GM19395 (cell line): ENCODE measurements around the gene SCG3.

Experiments
- ATAC-seq: cut with Tn5 transposase; IDR thresholded peaks from one replicate; pipeline ENCODE4 v1.9.1; 2021; ENCODE audit warnings: mild to moderate bottlenecking, moderate library complexity; ENCODE audit not compliant: unreplicated experiment

The SCG3 gene

DNA sequence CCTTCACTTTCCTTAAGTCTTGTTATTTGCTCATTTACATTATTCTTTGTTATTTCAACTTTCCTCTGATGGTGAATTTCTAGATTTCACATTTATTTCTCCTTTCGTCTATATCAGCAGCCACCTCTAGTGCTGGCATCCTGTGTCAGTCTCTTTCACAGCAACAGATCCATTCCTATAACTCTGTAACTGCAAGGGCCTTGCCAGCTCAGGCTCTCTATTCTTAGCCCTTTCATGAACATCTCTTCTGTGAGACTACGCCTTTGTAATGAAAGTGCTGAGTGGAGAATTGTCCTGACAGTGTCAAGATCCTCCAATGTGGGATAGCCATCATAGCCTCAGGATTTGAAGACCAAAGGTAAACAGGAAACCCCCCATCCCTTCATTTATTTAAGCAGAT is 3.9 kb upstream of the SCG3 start:
- no peak for ATAC-seq

DNA sequence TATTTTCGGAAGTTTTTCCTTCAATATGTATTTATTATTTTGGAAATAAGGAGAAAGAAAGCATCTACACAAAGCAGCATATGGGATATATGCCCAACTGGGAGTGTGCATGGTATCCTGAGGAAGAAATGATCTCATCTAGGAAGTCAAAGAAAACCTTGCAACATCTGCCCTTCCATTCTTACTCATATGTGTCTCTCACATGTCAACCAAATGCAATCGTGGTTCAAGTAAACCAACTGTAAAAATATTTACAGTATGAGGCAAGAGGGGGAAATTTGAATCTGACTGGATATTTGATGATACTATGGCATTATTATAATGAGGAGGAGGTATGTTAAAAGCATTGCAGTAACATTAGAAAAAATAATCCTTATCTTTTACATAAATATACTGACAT is 3.2 kb upstream of the SCG3 start:
- ATAC-seq = no peak

DNA sequence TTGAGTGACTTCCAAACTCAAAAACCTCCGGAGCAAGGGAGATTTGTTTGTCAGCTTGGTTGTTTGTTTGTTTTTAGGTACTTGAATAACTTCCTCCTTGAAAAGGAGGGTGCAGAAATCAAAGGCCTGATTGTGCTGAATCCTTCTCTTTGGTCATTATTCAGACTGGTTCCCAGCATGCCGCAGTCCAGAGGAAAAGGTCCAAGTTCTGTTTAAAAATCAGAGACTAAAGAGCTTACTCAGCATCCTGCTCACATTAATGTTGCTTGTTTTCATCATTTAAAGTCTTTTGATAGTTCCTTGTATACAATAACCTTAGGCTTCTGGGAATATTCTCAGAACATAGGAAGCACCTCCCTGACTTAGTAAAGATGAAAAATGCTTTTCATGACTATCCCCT is 982 bp upstream of the SCG3 start:
- ATAC-seq = no peak

DNA sequence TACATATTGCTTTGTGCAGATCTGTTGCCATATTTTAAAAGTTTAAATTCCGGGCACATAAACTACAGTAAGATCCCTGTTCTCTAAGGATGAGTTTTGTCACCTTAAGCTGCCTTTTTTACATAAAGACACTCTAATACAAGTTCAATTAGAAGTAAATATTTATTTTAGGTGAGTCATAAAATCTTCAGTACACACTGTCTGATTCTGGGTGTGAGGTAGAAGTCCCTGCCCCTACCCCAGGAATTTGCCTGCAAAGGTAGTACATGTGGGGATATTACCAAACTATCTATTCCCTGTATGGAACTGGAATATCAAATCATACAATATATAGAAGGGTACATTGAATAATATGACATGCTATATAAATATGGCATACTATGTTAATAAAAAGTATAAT is 6.3 kb downstream of the SCG3 start:
- ATAC-seq = no peak

DNA sequence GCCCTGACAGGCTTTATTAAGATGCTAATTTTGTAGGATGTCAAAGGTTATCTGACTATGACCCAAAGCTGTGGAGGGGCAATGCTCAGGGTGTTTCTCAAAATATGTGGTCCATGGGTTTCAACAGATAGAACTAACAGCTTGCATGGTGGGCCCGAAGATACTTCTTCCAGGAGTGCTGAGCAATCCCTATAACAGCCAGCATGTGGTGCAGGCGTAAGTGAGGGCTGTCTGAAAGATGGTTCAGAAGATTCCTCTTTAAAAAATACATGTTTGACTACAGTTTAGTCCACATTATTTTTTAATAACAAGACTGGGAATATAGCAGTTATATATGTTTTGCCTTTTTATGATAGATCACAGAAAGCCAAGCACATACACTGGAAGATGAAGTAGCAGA is 7.6 kb downstream of the SCG3 start:
- ATAC-seq = no peak

DNA sequence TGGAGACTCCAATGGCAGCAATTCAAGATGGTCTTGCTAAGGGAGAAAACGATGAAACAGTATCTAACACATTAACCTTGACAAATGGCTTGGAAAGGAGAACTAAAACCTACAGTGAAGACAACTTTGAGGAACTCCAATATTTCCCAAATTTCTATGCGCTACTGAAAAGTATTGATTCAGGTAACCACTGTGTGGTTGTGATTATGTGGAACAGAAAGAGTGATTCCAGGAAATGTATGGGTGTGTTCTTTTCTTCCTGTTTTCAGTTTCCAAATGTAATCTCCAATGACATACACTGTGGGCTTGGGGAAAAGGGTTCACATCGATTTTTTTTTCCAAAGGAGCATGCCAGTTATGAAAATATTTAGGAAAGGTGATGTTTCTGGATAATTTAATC is 10.9 kb downstream of the SCG3 start:
- ATAC-seq = no peak

DNA sequence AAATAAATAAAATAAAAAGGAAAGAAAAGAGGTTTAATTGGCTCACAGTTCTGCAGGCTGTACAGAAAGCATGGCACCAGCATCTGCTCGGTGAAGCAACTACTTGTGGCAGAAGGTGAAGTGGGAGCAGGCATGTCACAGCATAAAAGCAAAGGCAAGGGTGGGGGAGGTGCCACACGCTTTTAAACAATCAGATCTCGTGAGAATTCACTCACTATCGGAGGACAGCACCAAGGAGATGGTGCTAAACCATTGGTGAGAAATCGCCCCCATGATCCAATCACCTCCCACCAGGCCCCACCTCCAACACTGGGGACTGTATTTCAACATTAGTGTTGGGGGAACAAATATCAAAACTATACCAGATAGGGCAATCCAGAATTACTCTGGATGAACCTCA is 15.3 kb downstream of the SCG3 start:
- no peak for ATAC-seq

DNA sequence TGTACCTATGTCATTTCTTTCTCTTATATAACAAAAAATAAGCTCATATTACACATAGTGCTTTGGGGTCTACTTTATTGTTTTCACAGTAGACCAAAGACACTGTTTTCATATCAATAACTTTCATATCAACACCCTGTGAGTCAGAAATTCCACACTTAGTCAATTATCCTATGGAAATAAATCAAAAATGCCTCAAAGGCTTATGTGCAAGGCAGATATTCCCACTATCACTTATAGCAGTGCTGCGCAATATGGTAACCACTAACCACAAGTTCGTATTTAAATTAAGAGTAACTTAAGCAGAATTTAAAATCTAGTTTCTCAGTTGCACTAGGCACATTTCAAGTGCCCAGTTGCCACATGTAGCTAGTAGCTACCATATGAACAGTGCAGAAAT is 15.9 kb downstream of the SCG3 start:
- ATAC-seq = no peak

DNA sequence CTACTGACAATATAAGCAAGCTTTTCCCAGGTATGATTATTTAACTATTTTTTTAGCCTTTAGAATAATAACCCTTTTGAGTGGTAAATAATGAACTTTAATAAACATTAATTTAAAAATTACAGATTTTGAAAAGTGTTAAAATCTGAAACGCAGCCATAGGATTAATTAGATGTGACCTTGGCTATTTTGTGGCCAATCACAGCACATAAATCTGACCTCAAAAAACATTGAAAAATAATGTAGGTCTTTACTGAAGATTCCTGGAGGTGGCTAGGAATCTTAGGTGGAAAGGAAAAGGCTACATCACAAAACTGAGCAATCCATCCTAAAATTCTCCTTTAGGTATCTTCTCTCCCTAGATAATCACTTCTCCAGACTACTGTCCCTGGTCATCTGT is 18.1 kb downstream of the SCG3 start:
- ATAC-seq = no peak

DNA sequence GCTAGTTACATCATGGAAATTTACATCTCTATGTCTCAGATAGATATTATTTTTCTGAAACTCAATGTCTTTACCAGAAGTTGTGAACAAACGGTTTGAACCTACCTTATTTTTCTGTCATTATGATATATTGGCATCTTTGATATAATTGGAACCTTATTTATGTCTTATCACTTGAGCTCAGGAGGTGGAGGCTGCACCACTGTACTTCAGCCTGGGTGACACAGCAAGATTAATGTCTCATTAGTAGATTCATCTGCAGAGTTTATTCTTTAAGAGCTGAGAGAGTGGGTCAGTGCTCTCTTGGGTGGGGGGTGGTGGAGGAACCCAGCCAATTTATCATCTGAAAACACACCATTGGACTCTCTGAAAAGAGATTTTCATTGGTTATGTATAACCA is 21.4 kb downstream of the SCG3 start:
- ATAC-seq = no peak

DNA sequence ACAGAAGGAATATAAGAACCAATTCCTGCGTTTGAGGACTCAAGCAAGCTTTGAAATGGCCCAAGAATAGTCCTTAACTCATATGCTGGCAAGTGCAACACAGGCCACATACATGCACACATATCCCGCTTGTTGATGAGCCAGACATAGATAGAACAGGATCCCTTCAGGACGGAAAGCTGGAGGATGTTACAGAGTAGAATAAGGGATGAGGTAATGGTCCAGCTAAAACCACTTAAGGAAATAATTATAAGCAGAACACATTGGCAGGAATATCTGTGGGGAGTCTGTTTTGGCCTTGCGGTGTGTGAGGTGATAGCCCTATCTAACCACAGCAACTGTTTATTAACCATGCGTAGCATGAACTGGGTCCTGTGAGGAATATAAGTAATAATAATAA is 25.0 kb downstream of the SCG3 start:
- ATAC-seq = no peak

DNA sequence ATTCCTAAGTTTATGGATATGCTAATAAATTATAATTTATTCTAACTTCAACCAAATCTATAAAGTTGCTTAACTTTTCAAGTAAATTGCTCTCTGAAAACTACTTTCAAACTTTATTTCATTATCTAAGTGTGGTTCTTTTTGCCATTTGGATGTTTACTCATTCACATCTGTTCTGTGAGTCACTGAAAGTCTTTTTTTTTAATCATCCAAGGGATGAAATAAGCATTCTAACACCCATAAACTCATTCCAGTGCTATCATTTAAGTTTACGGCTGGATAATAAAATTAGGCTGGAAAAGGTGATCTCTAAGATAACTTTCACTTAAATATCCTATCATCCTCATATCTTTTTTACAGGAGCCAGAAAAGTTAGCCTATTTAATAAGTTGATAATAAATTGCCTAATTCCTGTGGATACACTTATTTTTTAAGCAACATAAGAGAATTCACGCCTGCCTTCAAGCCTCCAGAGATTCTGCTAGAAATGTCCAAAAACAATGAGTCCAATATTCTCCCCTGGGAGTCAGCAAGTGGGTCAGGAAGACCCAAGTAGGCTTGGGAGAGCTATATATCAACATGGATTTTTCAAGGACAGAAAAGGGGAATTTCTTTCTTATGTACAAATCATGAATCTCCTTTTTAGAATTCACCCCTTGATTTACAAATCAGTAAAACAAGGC is 25.8 kb downstream of the SCG3 start:
- ATAC-seq = no peak

DNA sequence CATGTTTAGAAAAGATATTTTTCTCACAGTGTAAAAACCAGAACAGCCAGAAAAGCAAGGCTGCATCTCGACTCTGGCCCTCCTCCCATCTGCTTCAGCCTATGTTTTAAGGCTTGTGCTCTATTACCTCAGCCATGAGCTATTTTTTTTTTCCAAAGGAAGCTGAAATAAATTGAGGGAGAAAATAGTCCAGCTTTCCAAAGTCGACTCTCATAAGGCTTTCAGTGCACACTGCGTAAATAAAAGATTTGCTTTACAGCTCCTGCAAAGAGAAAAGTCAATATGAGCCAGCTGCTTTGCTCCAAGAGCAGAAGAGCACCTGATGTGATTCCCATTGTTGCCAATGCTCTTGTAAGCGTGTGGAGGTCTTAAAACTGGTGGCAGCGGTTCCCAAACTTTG is 26.7 kb downstream of the SCG3 start:
- no peak for ATAC-seq

DNA sequence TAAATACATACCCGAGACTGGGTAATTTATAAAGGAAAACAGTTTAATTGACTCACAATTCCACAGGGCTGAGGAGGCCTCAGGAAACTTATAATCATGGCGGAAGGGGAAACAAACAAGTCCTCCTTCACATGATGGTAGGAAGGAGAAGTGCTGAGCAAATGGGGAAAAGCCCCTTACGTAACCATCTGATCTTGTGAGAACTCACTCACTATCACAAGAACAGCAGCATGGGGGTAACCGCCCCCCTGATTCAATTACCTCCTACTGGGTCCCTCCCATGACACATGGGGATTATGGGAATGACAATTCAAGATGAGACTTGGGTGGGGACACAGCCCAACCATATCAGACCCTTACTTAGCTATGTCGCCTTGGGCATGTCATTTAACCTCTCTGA is 27.7 kb downstream of the SCG3 start:
- no peak for ATAC-seq

DNA sequence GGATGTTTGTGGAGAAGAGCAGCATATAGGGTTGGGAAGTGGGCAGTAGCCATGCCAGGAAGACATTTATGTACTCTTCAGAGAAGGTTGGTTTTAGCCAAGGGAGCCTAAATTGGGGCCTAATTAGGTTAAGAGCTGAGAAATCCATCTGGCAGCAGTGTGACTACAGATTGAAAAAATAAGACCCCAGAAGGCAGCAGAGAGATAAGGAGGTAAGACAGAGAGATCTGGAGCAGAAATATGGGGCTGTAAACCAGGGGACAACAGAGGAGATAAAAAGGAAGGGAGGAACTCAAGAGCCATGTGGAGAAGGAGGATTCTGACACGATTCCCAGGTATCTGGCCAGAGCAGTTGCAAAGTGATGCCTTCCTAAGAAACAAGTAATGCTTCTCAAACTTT is 32.9 kb downstream of the SCG3 start:
- no peak for ATAC-seq

DNA sequence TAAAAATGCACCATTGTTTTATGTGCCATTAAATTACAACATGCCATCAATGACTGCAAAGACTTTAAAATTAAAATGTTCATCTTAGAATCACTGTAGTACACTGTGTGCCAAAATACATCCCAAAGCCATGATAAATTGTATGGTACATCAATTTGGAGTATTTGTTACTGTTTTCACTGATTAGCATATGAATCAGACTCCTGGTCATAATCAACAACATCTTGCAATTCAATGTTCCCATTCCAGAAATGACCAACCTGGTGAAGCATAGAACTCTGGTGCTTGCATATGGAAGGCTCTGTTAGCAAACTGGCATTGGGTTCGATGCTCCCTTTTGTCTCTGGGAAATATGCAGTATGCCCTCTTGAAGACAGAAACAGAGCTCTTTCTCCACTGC is 33.6 kb downstream of the SCG3 start:
- ATAC-seq = no peak

DNA sequence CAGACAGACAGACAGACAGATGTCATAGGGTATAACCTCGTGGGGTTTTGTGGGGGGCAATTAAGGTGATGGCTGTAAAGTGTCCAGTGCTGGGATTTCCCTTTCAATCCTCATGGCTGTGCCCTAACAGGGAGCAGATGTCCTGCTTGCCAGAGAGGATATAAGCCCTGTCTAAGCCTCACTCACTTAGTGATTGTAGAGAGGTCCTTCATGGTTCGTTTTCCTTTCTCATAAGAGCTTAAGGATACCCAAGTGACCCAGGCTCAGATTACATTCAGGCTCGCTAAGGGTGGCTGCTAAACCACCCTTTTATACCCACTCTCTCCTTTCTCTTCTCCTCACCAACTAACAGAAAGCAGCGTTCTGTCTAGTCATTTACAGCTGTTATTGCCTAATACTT is 36.9 kb downstream of the SCG3 start:
- ATAC-seq = no peak

DNA sequence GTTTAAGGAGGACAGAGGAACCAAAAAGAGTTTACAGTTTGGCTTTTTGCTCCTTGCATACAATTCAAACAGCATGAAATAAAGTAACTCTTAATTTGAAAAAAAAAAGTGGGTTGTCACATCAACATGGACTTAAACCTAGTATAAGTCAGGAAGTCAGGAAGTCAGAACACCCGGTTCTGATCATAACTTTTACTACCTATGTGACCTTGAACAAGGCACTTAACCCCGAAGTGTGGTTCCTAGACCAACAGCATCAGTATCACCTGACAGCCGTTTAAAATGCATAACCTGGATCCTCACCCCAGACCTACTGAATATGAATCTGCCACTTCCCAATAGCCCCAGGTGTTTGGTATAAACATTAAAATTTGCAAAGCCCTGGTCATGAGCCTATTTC is 37.4 kb downstream of the SCG3 start:
- no peak for ATAC-seq

DNA sequence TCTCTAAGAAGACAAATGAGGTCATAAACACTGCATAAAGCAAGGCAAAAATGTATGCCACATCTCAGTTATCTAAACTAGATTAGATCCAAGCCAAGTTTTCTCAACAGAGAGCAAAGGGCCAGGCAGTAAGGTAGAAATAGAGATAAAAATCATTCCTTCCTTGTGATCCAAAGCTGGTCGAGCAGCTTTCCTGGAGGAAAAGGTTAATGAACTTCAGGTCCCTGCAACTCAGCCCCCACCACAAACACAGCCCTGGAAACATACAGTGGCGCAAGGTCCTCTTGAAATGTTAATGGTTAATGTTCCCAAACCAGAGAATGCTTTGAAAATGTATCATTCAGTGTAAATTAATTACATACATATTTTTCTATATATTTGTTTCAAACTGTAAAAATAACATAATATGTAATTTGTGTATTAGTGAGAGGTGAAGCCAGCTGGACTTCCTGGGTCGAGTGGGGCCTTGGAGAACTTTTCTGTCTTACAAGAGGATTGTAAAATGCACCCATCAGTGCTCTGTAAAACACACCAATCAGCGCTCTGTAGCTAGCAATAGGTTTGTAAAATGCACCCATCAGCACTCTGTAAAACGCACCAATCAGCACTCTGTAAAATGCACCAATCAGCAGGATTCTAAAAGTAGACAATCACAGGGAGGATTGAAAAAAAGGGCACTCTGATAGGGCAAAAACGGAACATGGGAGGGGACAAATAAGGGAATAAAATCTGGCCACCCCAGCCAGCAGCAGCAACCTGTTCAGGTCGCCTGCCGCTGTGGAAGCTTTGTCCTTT is 39.1 kb downstream of the SCG3 start:
- ATAC-seq = no peak

DNA sequence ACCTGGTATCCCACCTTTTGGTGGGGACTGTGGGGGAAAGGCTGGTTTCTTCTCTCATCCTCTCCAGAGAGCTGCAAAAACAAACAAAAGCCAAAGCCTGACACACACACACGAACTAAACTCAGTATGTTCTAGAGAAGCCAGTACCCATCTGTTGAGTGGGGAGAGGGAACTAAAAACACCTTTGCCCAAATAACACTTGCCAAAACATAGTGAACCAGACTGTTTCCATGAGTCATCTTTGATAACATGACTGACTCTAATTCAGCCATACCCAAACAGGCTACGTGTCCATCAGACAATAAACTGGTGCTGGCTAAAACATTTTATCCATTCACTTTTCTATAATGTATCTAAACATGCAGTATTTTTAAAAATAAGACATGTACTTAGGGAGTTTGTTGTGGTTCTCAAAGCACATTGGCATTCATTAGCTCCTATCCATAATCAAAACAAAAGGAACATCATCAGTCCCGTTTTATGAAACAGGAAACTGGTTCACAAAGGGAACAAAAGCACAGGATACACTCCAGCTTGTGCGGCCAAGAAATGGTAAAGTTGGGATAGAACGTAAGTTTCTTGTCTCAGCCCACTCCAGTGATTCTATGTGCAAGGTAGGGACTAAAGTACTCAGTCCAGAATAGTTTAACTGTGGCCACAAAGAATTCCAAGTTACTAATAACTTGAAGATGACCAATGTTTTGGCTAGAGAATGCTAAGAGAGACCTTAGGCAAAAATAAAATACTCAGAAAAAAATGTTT is 40.1 kb downstream of the SCG3 start:
- ATAC-seq = no peak

DNA sequence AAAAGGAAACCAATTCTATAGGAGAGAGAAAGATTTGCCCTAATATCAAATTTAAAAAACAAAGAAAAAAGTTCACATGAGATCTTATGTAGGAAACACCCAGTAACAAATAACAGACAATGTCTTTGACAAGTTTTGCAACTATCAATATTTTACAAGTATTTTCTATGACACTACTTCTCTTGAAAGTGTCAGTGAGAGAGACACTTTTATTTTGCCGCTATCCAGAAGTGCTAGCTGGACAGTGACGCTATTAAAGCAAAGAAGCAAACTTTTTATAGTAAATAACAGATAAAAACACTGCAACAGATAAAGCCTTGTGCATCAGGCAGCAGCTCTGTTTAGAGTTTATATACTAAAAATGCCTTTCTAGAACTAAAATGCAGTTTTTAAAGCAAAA is 42.9 kb downstream of the SCG3 start:
- ATAC-seq = no peak

DNA sequence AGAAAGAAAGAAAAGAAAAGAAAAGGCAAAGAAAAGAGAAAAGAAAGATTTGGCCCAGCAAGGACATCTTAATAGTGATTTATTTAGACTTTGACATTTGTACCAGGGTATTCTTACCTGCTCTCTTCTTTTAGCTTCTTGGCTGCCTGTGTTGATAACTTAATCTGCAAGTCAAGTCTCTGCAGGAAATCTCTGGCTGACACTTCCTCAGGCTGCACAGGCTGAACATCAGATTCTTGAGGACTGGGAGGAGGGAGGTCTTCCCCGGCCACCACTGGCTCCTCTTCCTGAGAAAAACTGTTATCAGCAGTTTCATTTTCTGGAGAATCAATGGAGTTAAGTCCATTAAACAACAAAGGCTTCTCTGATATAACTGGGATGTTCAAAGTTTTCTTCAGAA is 43.4 kb downstream of the SCG3 start:
- ATAC-seq = no peak
